AG04450 (cell line): ENCODE measurements around the gene PRKG1. TPM values are rescaled to one million over a fixed set of nuclear protein-coding genes. Genes with fewer than 3 reads are reported as not detected.
"Not testable (repeated sequence)": the region's sequence is repeated elsewhere in the genome, so short reads cannot be mapped to it uniquely, and the experiment has no call there.

Experiments
- CTCF ChIA-PET: fragments of 300-600, 350-600 bp; formaldehyde crosslinking; extraction: SDS; loops from one replicate; lab custom pipeline; 2022; ENCODE audit warnings: antibody characterized with exemption, inconsistent platforms; lab: Charles Lee
- POLR2A ChIA-PET: fragments of 350-600 bp; formaldehyde crosslinking; extraction: SDS; loops from one replicate; lab custom pipeline; 2021; ENCODE audit warnings: antibody characterized with exemption, inconsistent platforms; lab: Yijun Ruan, JAX
- DNase-seq: peaks from one replicate; pipeline ENCODE4 v3.0.0-alpha.2; 2011; ENCODE audit warnings: low read depth, low spot score
- H3K27ac ChIP-seq: one replicate; pipeline ENCODE4 v1.5.1; 2012; ENCODE audit warnings: low read depth, low read length, control low read depth
- H3K27me3 ChIP-seq: one replicate; pipeline ENCODE4 v1.6.0; 2012; ENCODE audit warnings: low read length; ENCODE audit not compliant: control insufficient read depth, insufficient read depth
- H3K4me3 ChIP-seq: 2 replicates; pipeline ENCODE4 v1.5.1; 2011; ENCODE audit warnings: mild to moderate bottlenecking, low read depth, low read length, control low read depth
- H3K9me3 ChIP-seq: 2 replicates; pipeline ENCODE4 v1.5.1; 2012; ENCODE audit warnings: low read length; ENCODE audit not compliant: control insufficient read depth, insufficient read depth
- CTCF ChIP-seq: IDR thresholded peaks from 2 replicates; pipeline ENCODE4 v1.5.1; 2011; ENCODE audit warnings: low read depth, low read length, control low read depth, inconsistent platforms
- polyA plus RNA-seq: library from polyadenylated mRNA; depleted of rRNA; stranded (reverse); fragments of >200 nt; gene quantifications from 2 replicates; pipeline ENCODE4 v1.2.3, GENCODE V29; 2011

The PRKG1 gene
- polyA plus RNA-seq, 1 experiment = 19.0 TPM

DNA sequence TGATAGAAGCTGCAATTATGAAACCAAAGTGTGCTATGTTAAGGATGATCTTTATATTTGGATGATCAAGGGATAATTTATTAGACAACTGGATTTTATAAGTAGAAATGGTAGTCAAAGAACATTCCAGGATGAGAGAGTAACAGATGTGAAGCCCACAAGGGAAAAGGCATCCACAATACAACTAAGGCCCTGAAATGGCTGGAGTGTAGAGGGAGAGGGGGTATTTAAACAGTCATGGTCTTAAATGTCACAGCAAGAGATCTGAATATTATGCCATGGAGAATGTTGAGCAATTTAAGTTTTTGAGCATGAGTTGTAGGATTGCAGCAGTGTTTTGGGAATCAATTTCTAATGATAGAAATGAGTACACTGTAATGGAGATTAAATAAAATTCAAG is 957.5 kb downstream of the PRKG1 start:
- H3K27me3 ChIP-seq = no peaks in the 10 kb centered on the region
- ChIA-PET CTCF (no interaction called here), POLR2A (no interaction called here)
- H3K27ac ChIP-seq = no peak overlapping the region
- H3K4me3 ChIP-seq = no peak overlapping the region
- no peak for TF ChIP-seq CTCF
- no peak for DNase-seq
- H3K9me3 ChIP-seq = no peaks in the 10 kb centered on the region

DNA sequence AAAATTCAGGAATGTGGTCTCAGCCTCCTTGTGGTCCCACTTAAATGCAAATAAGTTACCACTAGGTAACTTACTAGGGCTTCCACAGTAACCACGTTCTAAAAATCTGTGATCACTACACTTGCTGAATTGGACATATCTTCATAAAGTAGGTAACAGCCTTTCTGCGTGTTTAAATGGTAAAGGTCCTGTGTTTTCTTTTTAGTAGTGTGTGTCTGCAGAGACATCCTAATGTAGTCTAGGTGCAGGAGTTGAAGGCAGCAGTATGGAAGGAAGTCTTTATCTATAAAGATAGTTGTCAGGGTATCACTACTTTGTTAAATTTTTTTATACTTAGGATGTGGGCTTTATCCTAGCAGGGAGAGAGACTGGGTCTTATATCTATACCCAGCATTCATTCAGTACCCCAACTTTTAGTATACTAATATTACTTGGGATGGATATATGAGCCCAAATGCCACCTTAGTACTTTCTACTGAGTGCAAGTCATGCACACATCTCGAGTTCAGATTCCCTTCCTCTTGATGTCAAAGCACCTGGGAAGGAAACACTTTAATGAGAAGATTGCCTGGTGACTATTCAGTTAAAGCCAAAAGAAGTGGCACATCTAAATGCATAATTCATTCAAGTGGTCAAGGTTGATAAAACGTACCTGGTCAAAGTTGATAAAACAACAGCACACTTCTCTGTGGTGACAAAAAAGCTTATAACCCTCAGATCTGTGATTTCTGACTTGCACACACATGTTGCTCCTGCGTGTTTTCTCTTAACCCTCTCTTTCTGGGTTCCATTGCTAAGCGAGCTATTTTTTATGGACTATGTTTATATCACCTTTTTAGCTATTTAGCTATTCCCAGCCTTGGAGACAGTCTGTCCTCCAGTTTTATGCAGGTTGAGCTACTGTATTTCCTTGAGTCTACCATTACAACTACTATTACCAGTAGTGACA is 958.7 kb downstream of the PRKG1 start:
- CTCF ChIA-PET = no interaction called here
- Histone ChIP-seq H3K4me3 (no peak overlapping the region), H3K9me3 (no peaks in the 10 kb centered on the region), H3K27me3 (no peaks in the 10 kb centered on the region), H3K27ac (no peak overlapping the region)
- no peak for DNase-seq
- TF ChIP-seq CTCF = no peak
- POLR2A ChIA-PET = no interaction called here

DNA sequence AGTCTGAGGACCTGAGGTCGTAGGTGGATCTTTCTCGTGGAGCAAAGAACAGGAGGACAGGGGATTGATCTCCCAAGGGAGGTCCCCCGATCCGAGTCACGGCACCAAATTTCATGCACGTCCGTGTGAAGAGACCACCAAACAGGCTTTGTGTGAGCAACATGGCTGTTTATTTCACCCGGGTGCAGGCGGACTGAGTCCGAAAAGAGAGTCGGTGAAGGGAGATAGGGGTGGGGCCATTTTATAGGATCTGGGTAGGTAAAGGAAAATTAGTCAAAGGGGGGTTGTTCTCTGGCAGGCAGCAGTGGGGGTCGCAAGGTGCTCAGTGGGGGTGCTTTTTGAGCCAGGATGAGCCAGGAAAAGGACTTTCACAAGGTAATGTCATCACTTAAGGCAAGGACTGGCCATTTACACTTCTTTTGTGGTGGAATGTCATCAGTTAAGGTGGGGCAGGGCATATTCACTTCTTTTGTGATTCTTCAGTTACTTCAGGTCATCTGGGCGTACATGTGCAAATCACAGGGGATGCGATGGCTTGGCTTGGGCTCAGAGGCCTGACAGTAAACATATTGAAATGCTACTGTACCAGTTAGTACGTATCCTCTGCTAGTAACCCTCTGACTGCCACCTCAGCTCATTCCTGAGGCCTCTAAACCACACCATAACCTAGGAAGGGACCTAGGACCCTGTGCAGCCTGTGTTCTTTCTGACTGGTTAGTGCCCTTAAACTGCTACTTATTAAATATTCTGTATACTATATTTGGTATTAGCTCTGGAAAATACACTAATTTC is 964.9 kb downstream of the PRKG1 start:
- POLR2A ChIA-PET, H3K27me3 ChIP-seq, H3K9me3 ChIP-seq, CTCF ChIA-PET, H3K27ac ChIP-seq, H3K4me3 ChIP-seq, DNase-seq: not testable (repeated sequence)

DNA sequence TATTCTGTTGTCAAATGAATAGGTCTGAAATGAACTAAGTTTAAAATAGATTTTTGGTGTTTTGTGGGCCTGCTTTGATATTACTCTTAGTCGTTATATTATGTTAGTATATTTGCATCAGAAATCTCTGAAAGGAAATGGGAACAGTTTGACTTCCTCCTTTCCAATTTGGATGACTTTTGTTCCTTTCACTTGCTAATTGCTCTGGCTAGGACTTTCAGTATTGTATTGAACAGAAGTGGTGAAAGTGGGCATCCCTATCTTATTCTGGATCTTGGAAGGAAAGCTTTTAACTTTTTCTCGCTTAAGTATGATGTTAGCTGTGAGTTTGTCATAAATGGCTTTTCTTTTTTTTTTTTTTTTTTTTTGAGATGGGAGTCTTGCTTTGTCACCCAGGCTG is 966.2 kb downstream of the PRKG1 start:
- no peaks in the 10 kb centered on the region for H3K9me3 ChIP-seq
- H3K27me3 ChIP-seq = no peaks in the 10 kb centered on the region
- ChIA-PET POLR2A (no interaction called here), CTCF (interaction anchor here (0.6 kb wide), 1 partner anchor 245 kb away, joined by 3 read pairs; no protein-coding TSS in a partner anchor)
- no peak overlapping the region for H3K27ac ChIP-seq
- no peak overlapping the region for H3K4me3 ChIP-seq
- no peak for TF ChIP-seq CTCF
- DNase-seq = no peak

DNA sequence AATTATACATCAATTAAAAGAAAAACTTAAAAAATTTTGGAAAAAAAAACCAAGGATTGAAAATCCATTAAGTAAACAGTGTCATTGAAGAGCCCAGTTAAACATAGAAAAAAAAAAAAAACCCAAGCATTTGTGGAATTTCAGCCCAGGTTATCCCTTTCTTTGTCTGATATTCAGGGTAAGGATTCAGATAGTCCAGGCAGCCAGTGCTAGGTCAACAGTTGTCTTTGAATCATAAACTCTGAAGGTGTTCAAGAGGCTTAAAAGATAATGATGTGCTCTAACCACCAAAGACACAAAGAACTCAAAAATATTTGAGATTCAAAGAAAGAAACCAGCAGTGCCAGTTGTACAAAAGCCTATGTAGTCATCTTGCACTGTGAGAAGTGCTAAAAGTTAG is 969.5 kb downstream of the PRKG1 start:
- ChIA-PET POLR2A (no interaction called here), CTCF (interaction anchor here (1.0 to 1.4 kb wide), 2 partner anchors 14 to 40 kb away, joined by 3 to 4 read pairs; no protein-coding TSS in a partner anchor)
- no peaks in the 10 kb centered on the region for H3K27me3 ChIP-seq
- H3K9me3 ChIP-seq = no peaks in the 10 kb centered on the region
- no peak overlapping the region for H3K27ac ChIP-seq
- DNase-seq = no peak
- H3K4me3 ChIP-seq = no peak overlapping the region
- no peak for TF ChIP-seq CTCF
